ENCODE measurements around the gene ABHD10.

The ABHD10 gene

DNA sequence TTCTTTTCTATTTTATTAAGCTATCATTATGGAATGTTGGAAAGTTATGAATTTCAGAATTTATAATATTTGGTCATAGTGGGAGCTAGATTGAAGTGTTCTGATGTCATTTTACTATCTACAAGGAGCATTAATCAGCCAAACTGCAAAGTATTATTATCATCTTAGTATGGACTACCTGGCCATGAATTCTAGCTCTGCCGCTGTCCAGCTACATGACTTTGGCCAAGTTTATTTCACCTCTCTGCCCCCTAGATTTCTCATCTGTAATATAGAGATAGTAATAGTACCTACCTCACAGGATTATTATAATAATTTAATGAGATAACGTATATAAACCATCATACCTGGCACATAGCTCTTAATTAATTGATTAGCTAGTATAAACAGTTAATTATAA lies 27.8 kb upstream of the ABHD10 start:
- Histone ChIP-seq H3K23ac (ENCODE audit: low read length in 2 of 2) (no peak overlapping the region), H3K9me3 (ENCODE audit: control insufficient read depth, low read length) (no peaks in the 10 kb centered on the region), H4K8ac (ENCODE audit: low read length) (no peak overlapping the region), H3K4me3 (ENCODE audit: insufficient read depth in 1 of 2, low read depth in 1 of 2, low read length in 2 of 2) (no peak overlapping the region), H3K27me3 (ENCODE audit: control insufficient read depth in 1 of 2, insufficient read depth in 1 of 2, low read length in 2 of 2) (no peaks in the 10 kb centered on the region), H2AK5ac (ENCODE audit: low read length, severe bottlenecking) (no peak overlapping the region), H3K9ac (ENCODE audit: low read length) (no peak overlapping the region), H2BK5ac (ENCODE audit: low read depth, low read length, poor library complexity, severe bottlenecking) (no peak overlapping the region), H3K18ac (ENCODE audit: low read depth in 1 of 2, low read length in 2 of 2) (no peak overlapping the region), H4K91ac (ENCODE audit: low read length) (no peak overlapping the region), H2BK12ac (ENCODE audit: low read length in 2 of 2) (no peak overlapping the region), H3K14ac (ENCODE audit: low read length in 2 of 2) (no peak overlapping the region), H2BK15ac (ENCODE audit: low read depth, poor library complexity, severe bottlenecking) (no peak overlapping the region), H3K4ac (ENCODE audit: low read depth in 1 of 2, low read length in 2 of 2) (no peak overlapping the region), H3K79me1 (replicated peaks; ENCODE audit: low read length, poor library complexity, severe bottlenecking) (peaks cover 10% of the 10 kb centered on the region), H3K4me1 (ENCODE audit: control insufficient read depth, insufficient read depth, low read depth, low read length) (no peaks in the 10 kb centered on the region), H2BK120ac (ENCODE audit: low read depth, low read length) (no peak overlapping the region), H3K27ac (ENCODE audit: low read length, poor library complexity, severe bottlenecking) (no peak overlapping the region), H2AFZ (ENCODE audit: low read depth, low read length) (no peak overlapping the region), H3K4me2 (ENCODE audit: low read length, poor library complexity, severe bottlenecking) (no peak overlapping the region), H3K36me3 (ENCODE audit: control insufficient read depth in 1 of 2, insufficient read depth in 2 of 2, low read depth in 1 of 2, low read length in 2 of 2) (peaks cover 21 to 83% of the 10 kb centered on the region in 2 experiments)
- DNase-seq = no peak
- WGBS = no CpG with 5 or more reads among the region's 2 CpGs

DNA sequence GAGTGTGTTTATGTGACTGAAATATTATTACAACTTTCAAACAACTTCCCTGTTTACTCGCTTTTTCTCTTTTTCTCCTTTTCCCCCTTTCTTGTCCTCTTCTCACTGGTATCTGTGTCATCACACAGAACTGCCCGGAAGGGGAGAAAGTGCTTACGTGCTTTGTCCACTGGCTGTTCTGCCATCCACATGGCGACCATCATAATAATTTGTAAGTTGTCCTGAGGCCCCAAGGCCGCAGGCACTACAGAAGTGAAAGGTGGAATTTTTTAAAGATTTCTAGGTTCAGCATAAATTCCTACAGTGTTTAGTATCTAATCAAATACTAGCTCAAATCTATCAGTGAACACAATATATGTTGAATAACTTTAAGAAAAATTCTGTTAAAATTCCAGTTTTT lies 26.7 kb upstream of the ABHD10 start:
- no peak overlapping the region for H3K23ac ChIP-seq (ENCODE audit: low read length in 2 of 2)
- H3K27ac ChIP-seq (ENCODE audit: low read length, poor library complexity, severe bottlenecking) = no peak overlapping the region
- no peaks in the 10 kb centered on the region for H3K27me3 ChIP-seq (ENCODE audit: control insufficient read depth in 1 of 2, insufficient read depth in 1 of 2, low read length in 2 of 2)
- H2BK15ac ChIP-seq (ENCODE audit: low read depth, poor library complexity, severe bottlenecking) = no peak overlapping the region
- H2AFZ ChIP-seq (ENCODE audit: low read depth, low read length) = no peak overlapping the region
- H4K91ac ChIP-seq (ENCODE audit: low read length) = no peak overlapping the region
- H4K8ac ChIP-seq (ENCODE audit: low read length) = no peak overlapping the region
- peaks cover 21 to 79% of the 10 kb centered on the region in 2 experiments for H3K36me3 ChIP-seq (ENCODE audit: control insufficient read depth in 1 of 2, insufficient read depth in 2 of 2, low read depth in 1 of 2, low read length in 2 of 2)
- H2BK12ac ChIP-seq (ENCODE audit: low read length in 2 of 2) = no peak overlapping the region
- no peaks in the 10 kb centered on the region for H3K9me3 ChIP-seq (ENCODE audit: control insufficient read depth, low read length)
- no peak overlapping the region for H3K4me2 ChIP-seq (ENCODE audit: low read length, poor library complexity, severe bottlenecking)
- no peak overlapping the region for H2AK5ac ChIP-seq (ENCODE audit: low read length, severe bottlenecking)
- H3K4me3 ChIP-seq (ENCODE audit: insufficient read depth in 1 of 2, low read depth in 1 of 2, low read length in 2 of 2) = no peak overlapping the region
- peaks cover 8% of the 10 kb centered on the region for H3K79me1 ChIP-seq (replicated peaks; ENCODE audit: low read length, poor library complexity, severe bottlenecking)
- H3K4me1 ChIP-seq (ENCODE audit: control insufficient read depth, insufficient read depth, low read depth, low read length) = no peaks in the 10 kb centered on the region
- no peak overlapping the region for H3K14ac ChIP-seq (ENCODE audit: low read length in 2 of 2)
- H3K18ac ChIP-seq (ENCODE audit: low read depth in 1 of 2, low read length in 2 of 2) = no peak overlapping the region
- H3K4ac ChIP-seq (ENCODE audit: low read depth in 1 of 2, low read length in 2 of 2) = no peak overlapping the region
- H2BK120ac ChIP-seq (ENCODE audit: low read depth, low read length) = no peak overlapping the region
- WGBS = 90% methylated on average over 4 of the region's 5 CpGs
- no peak overlapping the region for H2BK5ac ChIP-seq (ENCODE audit: low read depth, low read length, poor library complexity, severe bottlenecking)
- no peak for DNase-seq
- no peak overlapping the region for H3K9ac ChIP-seq (ENCODE audit: low read length)

DNA sequence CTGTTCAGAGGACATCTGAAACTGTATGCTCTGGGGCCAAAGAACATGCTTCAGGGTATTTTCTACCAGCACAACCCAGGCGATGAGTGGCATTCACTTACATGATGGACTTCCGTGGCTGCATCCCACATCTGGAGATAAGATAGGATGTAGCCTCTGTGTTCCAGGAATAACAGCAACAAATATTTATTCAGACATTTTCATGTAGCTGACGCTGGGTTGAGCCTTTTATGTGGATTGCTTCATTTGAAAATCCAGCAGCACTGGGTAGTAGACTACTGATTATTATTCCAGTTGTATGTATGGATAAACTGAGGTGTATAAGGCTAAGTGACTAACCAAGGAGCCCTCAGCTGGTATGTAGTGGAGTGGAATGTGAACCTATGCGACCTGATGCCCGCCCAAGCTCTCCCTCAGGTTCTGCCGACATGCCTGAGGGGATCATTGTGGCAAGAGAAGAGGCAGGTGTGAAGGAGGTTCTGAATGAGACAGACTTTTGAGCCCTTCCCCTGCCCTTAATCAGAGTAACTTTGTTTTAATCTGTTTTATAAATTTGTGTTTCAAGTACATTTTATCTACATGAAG lies 25.9 kb upstream of the ABHD10 start:
- DNase-seq = no peak

DNA sequence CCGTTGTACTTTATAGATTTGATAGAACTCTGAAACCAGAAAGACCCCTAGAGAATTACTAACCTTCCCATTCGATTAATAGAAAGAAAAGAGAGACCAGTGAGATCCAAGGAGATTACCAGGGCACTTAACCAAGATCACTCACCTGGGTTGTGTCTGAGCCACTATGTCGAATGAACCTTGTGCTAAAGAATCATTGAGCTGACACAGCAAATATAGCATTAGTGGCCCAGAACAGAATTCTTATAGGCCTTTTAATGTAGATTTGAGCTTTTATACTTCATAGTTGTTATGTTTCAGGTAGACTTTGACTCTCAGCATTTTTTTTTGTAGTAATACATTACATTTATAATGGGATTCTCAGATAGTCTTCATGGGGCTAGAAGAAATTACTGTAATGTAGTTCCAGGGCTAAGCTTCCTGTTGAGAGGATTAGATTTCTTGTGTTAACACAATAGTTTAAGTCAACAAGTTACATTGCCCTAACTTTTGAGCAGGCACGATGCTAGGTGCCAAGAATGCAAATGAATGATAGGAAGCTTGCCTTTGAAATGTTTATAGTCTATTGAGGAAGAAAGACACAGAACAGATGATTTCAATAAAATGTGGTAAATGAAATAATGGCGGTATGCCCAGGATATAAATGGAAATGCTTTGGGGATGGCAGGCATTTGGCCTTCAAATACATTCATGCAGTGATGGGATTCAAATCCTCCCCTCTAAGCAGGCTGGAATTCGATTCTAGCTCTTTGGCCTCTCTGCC lies 24.4 kb upstream of the ABHD10 start:
- H3K4ac ChIP-seq (ENCODE audit: low read depth in 1 of 2, low read length in 2 of 2) = no peak overlapping the region
- peaks cover 7% of the 10 kb centered on the region for H3K79me1 ChIP-seq (replicated peaks; ENCODE audit: low read length, poor library complexity, severe bottlenecking)
- H3K4me3 ChIP-seq (ENCODE audit: insufficient read depth in 1 of 2, low read depth in 1 of 2, low read length in 2 of 2) = no peak overlapping the region
- no peak overlapping the region for H4K8ac ChIP-seq (ENCODE audit: low read length)
- no peak overlapping the region for H3K4me2 ChIP-seq (ENCODE audit: low read length, poor library complexity, severe bottlenecking)
- H3K4me1 ChIP-seq (ENCODE audit: control insufficient read depth, insufficient read depth, low read depth, low read length) = no peaks in the 10 kb centered on the region
- no peak for DNase-seq
- H3K9ac ChIP-seq (ENCODE audit: low read length) = no peak overlapping the region
- whole genome bisulfite sequencing = 85% methylated on average over 5 of the region's 6 CpGs
- no peaks in the 10 kb centered on the region for H3K9me3 ChIP-seq (ENCODE audit: control insufficient read depth, low read length)
- H4K91ac ChIP-seq (ENCODE audit: low read length) = no peak overlapping the region
- no peak overlapping the region for H2BK120ac ChIP-seq (ENCODE audit: low read depth, low read length)
- no peaks in the 10 kb centered on the region for H3K27me3 ChIP-seq (ENCODE audit: control insufficient read depth in 1 of 2, insufficient read depth in 1 of 2, low read length in 2 of 2)
- H2AFZ ChIP-seq (ENCODE audit: low read depth, low read length) = no peak overlapping the region
- no peak overlapping the region for H3K18ac ChIP-seq (ENCODE audit: low read depth in 1 of 2, low read length in 2 of 2)
- H3K23ac ChIP-seq (ENCODE audit: low read length in 2 of 2) = no peak overlapping the region
- H2BK12ac ChIP-seq (ENCODE audit: low read length in 2 of 2) = no peak overlapping the region
- H3K14ac ChIP-seq (ENCODE audit: low read length in 2 of 2) = no peak overlapping the region
- peaks cover 17 to 77% of the 10 kb centered on the region in 2 experiments for H3K36me3 ChIP-seq (ENCODE audit: control insufficient read depth in 1 of 2, insufficient read depth in 2 of 2, low read depth in 1 of 2, low read length in 2 of 2)
- no peak overlapping the region for H2AK5ac ChIP-seq (ENCODE audit: low read length, severe bottlenecking)
- no peak overlapping the region for H3K27ac ChIP-seq (ENCODE audit: low read length, poor library complexity, severe bottlenecking)
- H2BK15ac ChIP-seq (ENCODE audit: low read depth, poor library complexity, severe bottlenecking) = no peak overlapping the region
- no peak overlapping the region for H2BK5ac ChIP-seq (ENCODE audit: low read depth, low read length, poor library complexity, severe bottlenecking)

More for the DNA sequence above, 25.9 kb upstream of the ABHD10 start:
- Histone ChIP-seq H4K8ac (ENCODE audit: low read length) (no peak overlapping the region), H2BK12ac (ENCODE audit: low read length in 2 of 2) (no peak overlapping the region), H3K14ac (ENCODE audit: low read length in 2 of 2) (peak overlapping the region in 1 of 2 experiments; percentile 46), H3K9ac (ENCODE audit: low read length) (no peak overlapping the region), H2BK5ac (ENCODE audit: low read depth, low read length, poor library complexity, severe bottlenecking) (no peak overlapping the region), H4K91ac (ENCODE audit: low read length) (no peak overlapping the region), H3K79me1 (replicated peaks; ENCODE audit: low read length, poor library complexity, severe bottlenecking) (peaks cover 8% of the 10 kb centered on the region), H3K9me3 (ENCODE audit: control insufficient read depth, low read length) (no peaks in the 10 kb centered on the region), H3K23ac (ENCODE audit: low read length in 2 of 2) (no peak overlapping the region), H2BK120ac (ENCODE audit: low read depth, low read length) (no peak overlapping the region), H3K36me3 (ENCODE audit: control insufficient read depth in 1 of 2, insufficient read depth in 2 of 2, low read depth in 1 of 2, low read length in 2 of 2) (peaks cover 21 to 78% of the 10 kb centered on the region in 2 experiments), H2BK15ac (ENCODE audit: low read depth, poor library complexity, severe bottlenecking) (no peak overlapping the region), H2AFZ (ENCODE audit: low read depth, low read length) (no peak overlapping the region), H3K4me2 (ENCODE audit: low read length, poor library complexity, severe bottlenecking) (no peak overlapping the region), H2AK5ac (ENCODE audit: low read length, severe bottlenecking) (no peak overlapping the region), H3K18ac (ENCODE audit: low read depth in 1 of 2, low read length in 2 of 2) (no peak overlapping the region), H3K27me3 (ENCODE audit: control insufficient read depth in 1 of 2, insufficient read depth in 1 of 2, low read length in 2 of 2) (no peaks in the 10 kb centered on the region), H3K27ac (ENCODE audit: low read length, poor library complexity, severe bottlenecking) (no peak overlapping the region), H3K4ac (ENCODE audit: low read depth in 1 of 2, low read length in 2 of 2) (no peak overlapping the region), H3K4me3 (ENCODE audit: insufficient read depth in 1 of 2, low read depth in 1 of 2, low read length in 2 of 2) (no peak overlapping the region), H3K4me1 (ENCODE audit: control insufficient read depth, insufficient read depth, low read depth, low read length) (no peaks in the 10 kb centered on the region)
- WGBS = 92% methylated on average over 6 of the region's 6 CpGs

Measured in mesenchymal stem cell (in vitro differentiated cells and primary cell).